ENCODE data around the gene ARHGAP6. TPM values are rescaled to one million over a fixed set of nuclear protein-coding genes. Genes with fewer than 3 reads are reported as not detected.

Gene ARHGAP6
- total RNA-seq, 1 experiment from 2014 or later = 0.50 TPM

GRCh38 chrX:11446949-11447348 is 218.8 kb downstream of the ARHGAP6 start:
- no TSS peak for BruUV-seq (replicated peaks)
- Mint-ChIP-seq H3K4me1 (ENCODE audit: low read depth, unreplicated experiment) (peaks cover 6% of the 10 kb centered on the region), H3K9me3 (ENCODE audit: unreplicated experiment) (no peaks in the 10 kb centered on the region), H3K4me3 (ENCODE audit: unreplicated experiment) (no peak overlapping the region), H3K27me3 (ENCODE audit: insufficient read depth, unreplicated experiment) (no peaks in the 10 kb centered on the region), H3K27ac (ENCODE audit: unreplicated experiment) (no peak overlapping the region), H3K36me3 (ENCODE audit: insufficient read depth, unreplicated experiment) (no peaks in the 10 kb centered on the region)
- ChIA-PET POLR2A (no interaction called here), CTCF (no interaction called here)
- Histone ChIP-seq H3K4me3 (ENCODE audit: low read depth, low read length) (no peak overlapping the region), H3K4me1 (no peaks in the 10 kb centered on the region), H3K27me3 (replicated peaks; ENCODE audit: control insufficient read depth, insufficient read depth, low read length) (no peaks in the 10 kb centered on the region), H3K9me3 (no peaks in the 10 kb centered on the region), H3K36me3 (ENCODE audit: control insufficient read depth, insufficient read depth, low read length) (no peaks in the 10 kb centered on the region)
- no peak for TF ChIP-seq CTCF (IDR thresholded peaks at IDR 0.05; ENCODE audit: insufficient read depth in 1 of 2, low read depth in 1 of 2, low read length in 1 of 2, severe bottlenecking in 1 of 2, unreplicated experiment in 1 of 2)
- intact Hi-C loops (cut with micrococcal nuclease; ENCODE audit: unreplicated experiment) = no loop called here
- DNase-seq = no peak

GRCh38 chrX:11446336-11446735 is 219.4 kb downstream of the ARHGAP6 start:
- no peak for DNase-seq
- Mint-ChIP-seq H3K4me1 (ENCODE audit: low read depth, unreplicated experiment) (peaks cover 6% of the 10 kb centered on the region), H3K27me3 (ENCODE audit: insufficient read depth, unreplicated experiment) (no peaks in the 10 kb centered on the region), H3K36me3 (ENCODE audit: insufficient read depth, unreplicated experiment) (no peaks in the 10 kb centered on the region), H3K27ac (ENCODE audit: unreplicated experiment) (no peak overlapping the region), H3K4me3 (ENCODE audit: unreplicated experiment) (no peak overlapping the region), H3K9me3 (ENCODE audit: unreplicated experiment) (no peaks in the 10 kb centered on the region)
- Histone ChIP-seq H3K4me1 (no peaks in the 10 kb centered on the region), H3K36me3 (ENCODE audit: control insufficient read depth, insufficient read depth, low read length) (no peaks in the 10 kb centered on the region), H3K27me3 (replicated peaks; ENCODE audit: control insufficient read depth, insufficient read depth, low read length) (no peaks in the 10 kb centered on the region), H3K9me3 (no peaks in the 10 kb centered on the region), H3K4me3 (ENCODE audit: low read depth, low read length) (no peak overlapping the region)
- intact Hi-C loops (cut with micrococcal nuclease; ENCODE audit: unreplicated experiment) = no loop called here
- CTCF ChIA-PET = no interaction called here
- POLR2A ChIA-PET = no interaction called here
- no TSS peak for BruUV-seq (replicated peaks)
- TF ChIP-seq CTCF (IDR thresholded peaks at IDR 0.05; ENCODE audit: insufficient read depth in 1 of 2, low read depth in 1 of 2, low read length in 1 of 2, severe bottlenecking in 1 of 2, unreplicated experiment in 1 of 2) = no peak

GRCh38 chrX:11445540-11445939 is 220.2 kb downstream of the ARHGAP6 start:
- Mint-ChIP-seq H3K9me3 (ENCODE audit: unreplicated experiment) (no peaks in the 10 kb centered on the region), H3K27me3 (ENCODE audit: insufficient read depth, unreplicated experiment) (no peaks in the 10 kb centered on the region), H3K4me1 (ENCODE audit: low read depth, unreplicated experiment) (peaks cover 6% of the 10 kb centered on the region), H3K36me3 (ENCODE audit: insufficient read depth, unreplicated experiment) (no peaks in the 10 kb centered on the region), H3K4me3 (ENCODE audit: unreplicated experiment) (no peak overlapping the region), H3K27ac (ENCODE audit: unreplicated experiment) (no peak overlapping the region)
- ChIA-PET POLR2A (no interaction called here), CTCF (no interaction called here)
- intact Hi-C loops (cut with micrococcal nuclease; ENCODE audit: unreplicated experiment) = no loop called here
- TF ChIP-seq CTCF (IDR thresholded peaks at IDR 0.05; ENCODE audit: insufficient read depth in 1 of 2, low read depth in 1 of 2, low read length in 1 of 2, severe bottlenecking in 1 of 2, unreplicated experiment in 1 of 2) = no peak
- DNase-seq = no peak
- no peaks in the 10 kb centered on the region for H3K9me3 ChIP-seq
- no peaks in the 10 kb centered on the region for H3K27me3 ChIP-seq (replicated peaks; ENCODE audit: control insufficient read depth, insufficient read depth, low read length)
- H3K4me3 ChIP-seq (ENCODE audit: low read depth, low read length) = no peak overlapping the region
- no peaks in the 10 kb centered on the region for H3K4me1 ChIP-seq
- no TSS peak for BruUV-seq (replicated peaks)
- no peaks in the 10 kb centered on the region for H3K36me3 ChIP-seq (ENCODE audit: control insufficient read depth, insufficient read depth, low read length)
